ENCODE results near the gene TNIP1. TPM values are rescaled to one million over a fixed set of nuclear protein-coding genes. Genes with fewer than 3 reads are reported as not detected.
A peak's percentile ranks its signal among the peaks of the same experiment; 100 is the strongest.

TNIP1 gene
- 187 TPM for polyA plus RNA-seq (2012; ENCODE audit: missing spikeins)

- DNase-seq (ENCODE audit: insufficient read length) (peak; percentile 93), FAIRE-seq (peak; percentile 84)
- TF ChIP-seq POLR2A (IDR thresholded peaks at IDR 0.05; ENCODE audit: low read depth, low read length) (peak; percentile 31; the same call in 1 of the 2 replicates), POLR2AphosphoS5 (IDR thresholded peaks at IDR 0.05; ENCODE audit: low read depth, low read length) (peak; percentile 75), TAF1 (IDR thresholded peaks at IDR 0.05; ENCODE audit: borderline replicate concordance, low read depth, low read length) (peak; percentile 43; the same call in 1 of the 2 replicates)
Observed at GRCh38 chr5:151080613-151081430, at the start of gene TNIP1. Gene TNIP1 (minus strand): TSS chr5:151081034. CDS start chr5:151065095, 15,939 bp downstream.

GRCh38 chr5:151130235-151130921 lies 49.5 kb upstream of the TNIP1 start:
- FAIRE-seq, result no peak
- no peak for DNase-seq (ENCODE audit: insufficient read length)
- no peak for TF ChIP-seq POLR2A (IDR thresholded peaks at IDR 0.05; ENCODE audit: low read depth, low read length)
- no peak for TF ChIP-seq TAF1 (IDR thresholded peaks at IDR 0.05; ENCODE audit: borderline replicate concordance, low read depth, low read length)
- no peak for TF ChIP-seq POLR2AphosphoS5 (IDR thresholded peaks at IDR 0.05; ENCODE audit: low read depth, low read length)

GRCh38 chr5:151128817-151129216 lies 48.0 kb upstream of the TNIP1 start:
- TF ChIP-seq POLR2AphosphoS5 (IDR thresholded peaks at IDR 0.05; ENCODE audit: low read depth, low read length) (0 out of 2 replicates have a peak, but pooled peaks have one; percentile 2), TAF1 (IDR thresholded peaks at IDR 0.05; ENCODE audit: borderline replicate concordance, low read depth, low read length) (no peak), POLR2A (IDR thresholded peaks at IDR 0.05; ENCODE audit: low read depth, low read length) (no peak)
- FAIRE-seq, result peak; percentile 33
- no peak for DNase-seq (ENCODE audit: insufficient read length)

GRCh38 chr5:151127926-151128325 lies 47.1 kb upstream of the TNIP1 start:
- DNase-seq (ENCODE audit: insufficient read length) (no peak), FAIRE-seq (no peak)
- no peak for TF ChIP-seq TAF1 (IDR thresholded peaks at IDR 0.05; ENCODE audit: borderline replicate concordance, low read depth, low read length)
- no peak for TF ChIP-seq POLR2A (IDR thresholded peaks at IDR 0.05; ENCODE audit: low read depth, low read length)

GRCh38 chr5:151126199-151126645 lies 45.4 kb upstream of the TNIP1 start:
- peak; percentile 92 for FAIRE-seq

GRCh38 chr5:151125421-151125820 lies 44.6 kb upstream of the TNIP1 start:
- DNase-seq (ENCODE audit: insufficient read length) (no peak), FAIRE-seq (peak; percentile 78)
- no peak for TF ChIP-seq POLR2AphosphoS5 (IDR thresholded peaks at IDR 0.05; ENCODE audit: low read depth, low read length)
- TF ChIP-seq TAF1 (IDR thresholded peaks at IDR 0.05; ENCODE audit: borderline replicate concordance, low read depth, low read length), result no peak
- TF ChIP-seq POLR2A (IDR thresholded peaks at IDR 0.05; ENCODE audit: low read depth, low read length), result peak; percentile 24; the same call in 1 of the 2 replicates

More at GRCh38 chr5:151126199-151126645, 45.4 kb upstream of the TNIP1 start:
- DNase-seq (ENCODE audit: insufficient read length), result no peak
- TF ChIP-seq POLR2AphosphoS5 (IDR thresholded peaks at IDR 0.05; ENCODE audit: low read depth, low read length) (0 out of 2 replicates have a peak, but pooled peaks have one; percentile 28), TAF1 (IDR thresholded peaks at IDR 0.05; ENCODE audit: borderline replicate concordance, low read depth, low read length) (no peak), POLR2A (IDR thresholded peaks at IDR 0.05; ENCODE audit: low read depth, low read length) (no peak)

- no peak for TF ChIP-seq TAF1 (IDR thresholded peaks at IDR 0.05; ENCODE audit: borderline replicate concordance, low read depth, low read length)
- no peak for TF ChIP-seq POLR2AphosphoS5 (IDR thresholded peaks at IDR 0.05; ENCODE audit: low read depth, low read length)
- peak; percentile 27; the same call in 1 of the 2 replicates for TF ChIP-seq POLR2A (IDR thresholded peaks at IDR 0.05; ENCODE audit: low read depth, low read length)
- DNase-seq (ENCODE audit: insufficient read length) (peak; percentile 68), FAIRE-seq (peak; percentile 92)
Observed at GRCh38 chr5:151123897-151124751, 43.3 kb upstream of the TNIP1 start.

- FAIRE-seq (no peak), DNase-seq (ENCODE audit: insufficient read length) (no peak)
- TF ChIP-seq POLR2A (IDR thresholded peaks at IDR 0.05; ENCODE audit: low read depth, low read length) (no peak), POLR2AphosphoS5 (IDR thresholded peaks at IDR 0.05; ENCODE audit: low read depth, low read length) (no peak), TAF1 (IDR thresholded peaks at IDR 0.05; ENCODE audit: borderline replicate concordance, low read depth, low read length) (no peak)
Observed at GRCh38 chr5:151122828-151123227, 42.0 kb upstream of the TNIP1 start.

GRCh38 chr5:151121665-151122064 lies 40.8 kb upstream of the TNIP1 start:
- TF ChIP-seq POLR2A (IDR thresholded peaks at IDR 0.05; ENCODE audit: low read depth, low read length), result no peak
- TF ChIP-seq POLR2AphosphoS5 (IDR thresholded peaks at IDR 0.05; ENCODE audit: low read depth, low read length), result no peak
- TF ChIP-seq TAF1 (IDR thresholded peaks at IDR 0.05; ENCODE audit: borderline replicate concordance, low read depth, low read length), result no peak
- no peak for FAIRE-seq

GRCh38 chr5:151121095-151121494 lies 40.3 kb upstream of the TNIP1 start:
- DNase-seq (ENCODE audit: insufficient read length), result no peak
- no peak for FAIRE-seq
- no peak for TF ChIP-seq POLR2AphosphoS5 (IDR thresholded peaks at IDR 0.05; ENCODE audit: low read depth, low read length)
- no peak for TF ChIP-seq TAF1 (IDR thresholded peaks at IDR 0.05; ENCODE audit: borderline replicate concordance, low read depth, low read length)
- no peak for TF ChIP-seq POLR2A (IDR thresholded peaks at IDR 0.05; ENCODE audit: low read depth, low read length)

More at GRCh38 chr5:151121665-151122064, 40.8 kb upstream of the TNIP1 start:
- DNase-seq (ENCODE audit: insufficient read length), result no peak

Measured in GM12892 (cell line).